IMR-90 (cell line): ENCODE results near the gene PATJ. TPM values are rescaled to one million over a fixed set of nuclear protein-coding genes. Genes with fewer than 3 reads are reported as not detected.

ENCODE experiments used
- ATAC-seq: fragments of 200-7000 bp; cut with Tn5 transposase; 2 replicates; pipeline ENCODE4 v1.9.1; 2020; ENCODE audit warnings: low read depth, mild to moderate bottlenecking, moderate library complexity
- BruUV-seq: library from RNA; stranded (reverse); fragments of 400-500 nt; replicated peaks from 2 replicates; lab custom pipeline; 2021; lab: Mats Ljungman, UMichigan
- CTCF ChIA-PET: fragments of 300-600 bp; formaldehyde crosslinking; extraction: SDS; loops from one replicate; lab custom pipeline; 2021; ENCODE audit warnings: antibody characterized with exemption; lab: Yijun Ruan, JAX
- POLR2A ChIA-PET: fragments of 300-600 bp; sonication (Branson Sonifier 250); formaldehyde crosslinking; loops from one replicate; lab custom pipeline; 2022; ENCODE audit warnings: antibody characterized with exemption; ENCODE audit not compliant: unreplicated experiment; lab: Charles Lee
- DNase-seq: peaks from one replicate; pipeline ENCODE4 v3.0.0; 2013
- H2AFZ ChIP-seq: replicated peaks from 2 replicates; pipeline ENCODE3; 2013; ENCODE audit warnings: low read length, mild to moderate bottlenecking; ENCODE audit not compliant: poor library complexity
- H2AK5ac ChIP-seq: 2 replicates; pipeline ENCODE4 v1.6.1; 2013; ENCODE audit warnings: low read depth, low read length, inconsistent platforms
- H2AK9ac ChIP-seq: replicated peaks from 2 replicates; pipeline ENCODE3; 2013; ENCODE audit warnings: mild to moderate bottlenecking, low read depth, low read length, moderate library complexity; ENCODE audit not compliant: poor library complexity
- H2BK120ac ChIP-seq: 2 replicates; pipeline ENCODE4 v1.6.1; 2013; ENCODE audit warnings: low read depth, low read length, inconsistent platforms
- H2BK15ac ChIP-seq: 3 replicates; pipeline ENCODE4 v1.6.1; 2013; ENCODE audit warnings: low read depth, low read length, inconsistent platforms
- H2BK20ac ChIP-seq: 2 replicates; pipeline ENCODE4 v1.6.1; 2013; ENCODE audit warnings: low read depth, mild to moderate bottlenecking, inconsistent platforms, low read length, moderate library complexity
- H2BK5ac ChIP-seq: 2 replicates; pipeline ENCODE4 v1.6.1; 2013; ENCODE audit warnings: mild to moderate bottlenecking, low read depth, low read length, inconsistent platforms; ENCODE audit not compliant: poor library complexity, severe bottlenecking
- H3K14ac ChIP-seq: replicated peaks from 2 replicates; pipeline ENCODE4 v1.6.1; 2013; ENCODE audit warnings: low read depth, low read length, inconsistent platforms
- H3K18ac ChIP-seq: 2 replicates; pipeline ENCODE4 v1.6.1; 2013; ENCODE audit warnings: low read depth, low read length, control low read depth
- H3K23ac ChIP-seq: 2 replicates; pipeline ENCODE4 v1.6.1; 2013; ENCODE audit warnings: low read depth, low read length, inconsistent platforms
- H3K27ac ChIP-seq: 2 replicates; pipeline ENCODE4 v1.5.1; 2013; ENCODE audit warnings: mild to moderate bottlenecking, control low read depth, low read length; ENCODE audit not compliant: insufficient read depth
- H3K27me3 ChIP-seq: 2 replicates; pipeline ENCODE4 v1.6.1; 2013; ENCODE audit warnings: low read length; ENCODE audit not compliant: control insufficient read depth, insufficient read depth
- H3K36me3 ChIP-seq: 2 replicates; pipeline ENCODE4 v1.6.1; 2013; ENCODE audit warnings: low read length, mixed read lengths; ENCODE audit not compliant: control insufficient read depth, insufficient read depth
- H3K4ac ChIP-seq: 2 replicates; pipeline ENCODE4 v1.6.1; 2013; ENCODE audit warnings: low read depth, low read length, inconsistent platforms
- H3K4me1 ChIP-seq: 2 replicates; pipeline ENCODE4 v1.6.1; 2013; ENCODE audit warnings: low read length, mixed read lengths; ENCODE audit not compliant: control insufficient read depth, insufficient read depth
- H3K4me2 ChIP-seq: 2 replicates; pipeline ENCODE4 v1.6.1; 2013; ENCODE audit warnings: low read depth, mild to moderate bottlenecking, control low read depth, low read length, moderate library complexity
- H3K4me3 ChIP-seq: 2 replicates; pipeline ENCODE4 v1.5.1; 2013; ENCODE audit warnings: low read depth, mild to moderate bottlenecking, control low read depth, low read length, moderate library complexity; ENCODE audit not compliant: insufficient read depth
- H3K56ac ChIP-seq: 2 replicates; pipeline ENCODE4 v1.6.1; 2013; ENCODE audit warnings: low read length, inconsistent platforms; ENCODE audit not compliant: insufficient read depth; ENCODE audit errors: extremely low read depth
- H3K79me1 ChIP-seq, 2 experiments: 2 replicates each; pipeline ENCODE4 v1.6.1; 2013; ENCODE audit warnings: low read length in 2 of 2, inconsistent platforms in 1 of 2, low read depth in 1 of 2
- H3K9ac ChIP-seq: 2 replicates; pipeline ENCODE4 v1.6.1; 2013; ENCODE audit warnings: low read depth, low read length, control low read depth
- H3K9me1 ChIP-seq: 2 replicates; pipeline ENCODE4 v1.6.1; 2013; ENCODE audit warnings: low read length, inconsistent platforms; ENCODE audit not compliant: insufficient read depth
- H3K9me3 ChIP-seq: 2 replicates; pipeline ENCODE4 v1.6.1; 2013; ENCODE audit warnings: low read length; ENCODE audit not compliant: control insufficient read depth, insufficient read depth
- H4K20me1 ChIP-seq: 2 replicates; pipeline ENCODE4 v1.6.1; 2013; ENCODE audit warnings: low read length, inconsistent platforms; ENCODE audit not compliant: insufficient read depth
- H4K5ac ChIP-seq: 2 replicates; pipeline ENCODE4 v1.6.1; 2013; ENCODE audit warnings: mild to moderate bottlenecking, low read depth, low read length, control low read depth
- H4K8ac ChIP-seq, 2 experiments: 2 replicates each; pipeline ENCODE4 v1.6.1; 2013; ENCODE audit warnings: low read depth in 2 of 2, low read length in 2 of 2, control low read depth in 1 of 2, inconsistent platforms in 1 of 2
- H4K91ac ChIP-seq: 2 replicates; pipeline ENCODE4 v1.6.1; 2013; ENCODE audit warnings: low read depth, low read length, inconsistent platforms; ENCODE audit not compliant: insufficient read depth
- BHLHE40 ChIP-seq: fragments of 150-350 bp; IDR thresholded peaks from 2 replicates; pipeline ENCODE4 v1.6.1; 2016; ENCODE audit warnings: mild to moderate bottlenecking, low read depth, low read length
- CEBPB ChIP-seq: IDR thresholded peaks from 2 replicates; pipeline ENCODE4 v1.6.1; 2012; ENCODE audit warnings: low read depth, low read length, improper control_type of control experiment
- CHD1 ChIP-seq: IDR thresholded peaks from 2 replicates; pipeline ENCODE4 v1.6.1; 2012; ENCODE audit warnings: low read depth, low read length, improper control_type of control experiment
- CTCF ChIP-seq: conservative IDR thresholded peaks from 2 replicates; pipeline ENCODE4 v1.5.1; 2012; ENCODE audit warnings: mild to moderate bottlenecking, low read depth, low read length, improper control_type of control experiment
- FOS ChIP-seq: fragments of 150-350 bp; IDR thresholded peaks from 2 replicates; pipeline ENCODE4 v1.6.1; 2016; ENCODE audit warnings: low read depth, low read length
- MAFK ChIP-seq: IDR thresholded peaks from 2 replicates; pipeline ENCODE4 v1.6.1; 2012; ENCODE audit warnings: low read depth, low read length, improper control_type of control experiment
- MAZ ChIP-seq: IDR thresholded peaks from 2 replicates; pipeline ENCODE4 v1.6.1; 2012; ENCODE audit warnings: low read depth, mild to moderate bottlenecking, low read length, improper control_type of control experiment, moderate library complexity, borderline replicate concordance
- MXI1 ChIP-seq: IDR thresholded peaks from 2 replicates; pipeline ENCODE4 v1.6.1; 2012; ENCODE audit warnings: low read depth, mild to moderate bottlenecking, low read length, moderate library complexity, borderline replicate concordance
- NFE2L2 ChIP-seq: fragments of 150-350 bp; IDR thresholded peaks from 2 replicates; pipeline ENCODE4 v1.6.1; 2016; ENCODE audit warnings: low read depth, mild to moderate bottlenecking, low read length
- POLR2A ChIP-seq: IDR thresholded peaks from 2 replicates; pipeline ENCODE4 v1.6.1; 2012; ENCODE audit warnings: mild to moderate bottlenecking, low read depth, low read length
- RAD21 ChIP-seq: IDR thresholded peaks from 2 replicates; pipeline ENCODE4 v1.6.1; 2012; ENCODE audit warnings: low read length, improper control_type of control experiment
- RFX5 ChIP-seq: IDR thresholded peaks from 2 replicates; pipeline ENCODE4 v1.8.0; 2012; ENCODE audit warnings: low read depth, mild to moderate bottlenecking, low read length, moderate library complexity
- SMC3 ChIP-seq: fragments of 150-350 bp; IDR thresholded peaks from 2 replicates; pipeline ENCODE4 v1.6.1; 2016; ENCODE audit warnings: low read depth, mild to moderate bottlenecking, antibody characterized with exemption, low read length, moderate library complexity
- USF2 ChIP-seq: fragments of 150-350 bp; IDR thresholded peaks from 2 replicates; pipeline ENCODE4 v1.6.1; 2017; ENCODE audit warnings: mild to moderate bottlenecking, antibody characterized with exemption, low read length, low read depth
- WGBS, 2 experiments: methylation state at CpG; one replicate each; pipeline versions ENCODE4 v1.1.5 to v1.1.7; 2013; ENCODE audit warnings: missing lambda C conversion rate in 2 of 2; ENCODE audit not compliant: insufficient read length in 1 of 2; ENCODE audit errors: extremely low coverage in 2 of 2; 5-methylcytosine and 5-hydroxymethylcytosine counted together
- dilution Hi-C: fragments of 300-500 bp; cut with HindIII; formaldehyde crosslinking; loops from one replicate; pipeline ENCODE4 v1.14.3; 2018; ENCODE audit warnings: low sequenced_read_pairs; ENCODE audit not compliant: unreplicated experiment
- in situ Hi-C: fragments of 300-500 bp; cut with MboI; formaldehyde crosslinking; loops from 3 replicates; pipeline ENCODE4 v1.14.3; 2019; ENCODE audit warnings: low sequenced_read_pairs, inconsistent platforms, mixed read lengths
- intact Hi-C: fragments of 100-400 bp; cut with micrococcal nuclease; formaldehyde crosslinking; loops from 2 replicates; pipeline ENCODE4 v1.10.0; 2022
- polyA plus RNA-seq, 3 experiments: library from polyadenylated mRNA; depleted of rRNA; stranded (reverse); fragments of >200 nt; gene quantifications; 2 replicates each; pipeline ENCODE4 v1.2.3, GENCODE V29; 2012; ENCODE audit warnings: low replicate concordance in 1 of 3
- total RNA-seq: library from RNA; depleted of rRNA; stranded (reverse); fragments of >200 nt; gene quantifications from 2 replicates; pipeline ENCODE4 v1.2.3, GENCODE V29; 2012
- TF ChIP-seq, protein P1 (sequence below): fragments of 150-350 bp; IDR thresholded peaks from 2 replicates; pipeline ENCODE4 v1.6.1; 2016; ENCODE audit warnings: low read depth, mild to moderate bottlenecking, low read length, moderate library complexity, borderline replicate concordance

The PATJ gene
- total and polyA plus RNA-seq, 2 of the 4 experiments (the other 2 are of a cell fraction), result 2.0 to 3.4 TPM

DNA sequence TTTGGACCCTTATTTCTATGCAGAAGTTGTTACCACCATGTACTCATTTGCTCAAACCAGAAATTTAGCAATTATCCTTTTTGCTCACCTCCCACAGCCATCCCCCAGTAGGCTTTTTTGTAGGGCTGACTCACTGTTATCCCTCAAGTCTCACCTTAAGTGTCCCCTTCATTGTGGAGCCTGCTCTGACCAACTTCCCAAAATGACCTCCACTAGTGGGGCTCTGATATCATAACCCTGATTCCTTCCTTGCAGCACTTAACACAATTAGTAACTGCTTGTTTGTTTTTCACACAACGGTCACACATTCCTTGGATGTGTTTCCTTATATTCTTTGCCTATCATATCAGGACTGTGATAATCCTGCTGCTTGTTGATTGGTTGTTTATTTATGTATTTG is 76.7 kb downstream of the PATJ start:
- no peak overlapping the region for H4K91ac ChIP-seq
- dilution Hi-C loops, result no loop called here
- ChIA-PET POLR2A (no interaction called here), CTCF (no interaction called here)
- H3K27me3 ChIP-seq, result no peaks in the 10 kb centered on the region
- ATAC-seq (no peak), DNase-seq (no peak)
- H3K14ac ChIP-seq, result no peak overlapping the region
- H3K27ac ChIP-seq, result no peak overlapping the region
- no peak for TF ChIP-seq MAZ
- TF ChIP-seq POLR2A, result no peak
- no peak for TF ChIP-seq BHLHE40
- TF ChIP-seq RAD21, result no peak
- no peak for TF ChIP-seq CEBPB
- TF ChIP-seq, protein P1, sequence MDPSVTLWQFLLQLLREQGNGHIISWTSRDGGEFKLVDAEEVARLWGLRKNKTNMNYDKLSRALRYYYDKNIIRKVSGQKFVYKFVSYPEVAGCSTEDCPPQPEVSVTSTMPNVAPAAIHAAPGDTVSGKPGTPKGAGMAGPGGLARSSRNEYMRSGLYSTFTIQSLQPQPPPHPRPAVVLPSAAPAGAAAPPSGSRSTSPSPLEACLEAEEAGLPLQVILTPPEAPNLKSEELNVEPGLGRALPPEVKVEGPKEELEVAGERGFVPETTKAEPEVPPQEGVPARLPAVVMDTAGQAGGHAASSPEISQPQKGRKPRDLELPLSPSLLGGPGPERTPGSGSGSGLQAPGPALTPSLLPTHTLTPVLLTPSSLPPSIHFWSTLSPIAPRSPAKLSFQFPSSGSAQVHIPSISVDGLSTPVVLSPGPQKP, result no peak
- TF ChIP-seq MAFK, result no peak
- no peak for TF ChIP-seq CTCF
- TF ChIP-seq FOS, result no peak
- no peak for TF ChIP-seq MXI1
- no peak for TF ChIP-seq RFX5
- TF ChIP-seq USF2, result no peak
- no peak for TF ChIP-seq CHD1
- no peak for TF ChIP-seq SMC3
- TF ChIP-seq NFE2L2, result no peak
- H2AFZ ChIP-seq, result no peak overlapping the region
- H3K4me3 ChIP-seq, result no peak overlapping the region
- H2BK20ac ChIP-seq, result no peak overlapping the region
- H2BK15ac ChIP-seq, result no peak overlapping the region
- H3K9ac ChIP-seq, result no peak overlapping the region
- H3K79me1 ChIP-seq, result no peaks in the 10 kb centered on the region
- H2BK120ac ChIP-seq, result no peak overlapping the region
- intact Hi-C loops, result no loop called here
- H3K23ac ChIP-seq, result no peak overlapping the region
- no peak overlapping the region for H4K8ac ChIP-seq
- no peaks in the 10 kb centered on the region for H3K36me3 ChIP-seq
- no peak overlapping the region for H3K4ac ChIP-seq
- H3K9me3 ChIP-seq, result no peaks in the 10 kb centered on the region
- H3K18ac ChIP-seq, result no peak overlapping the region
- H3K56ac ChIP-seq, result no peak overlapping the region
- in situ Hi-C loops, result no loop called here
- no peak overlapping the region for H2BK5ac ChIP-seq
- H4K5ac ChIP-seq, result no peak overlapping the region
- H2AK5ac ChIP-seq, result no peak overlapping the region
- no CpG with 5 or more reads among the region's 1 CpG for WGBS, 2 experiments
- H3K4me1 ChIP-seq, result no peaks in the 10 kb centered on the region
- no peak overlapping the region for H3K4me2 ChIP-seq
- H2AK9ac ChIP-seq, result no peak overlapping the region
- no peaks in the 10 kb centered on the region for H3K9me1 ChIP-seq
- no TSS peak for BruUV-seq
- H4K20me1 ChIP-seq, result no peaks in the 10 kb centered on the region
